ENCODE data around the gene PIM1.

Gene PIM1

DNA sequence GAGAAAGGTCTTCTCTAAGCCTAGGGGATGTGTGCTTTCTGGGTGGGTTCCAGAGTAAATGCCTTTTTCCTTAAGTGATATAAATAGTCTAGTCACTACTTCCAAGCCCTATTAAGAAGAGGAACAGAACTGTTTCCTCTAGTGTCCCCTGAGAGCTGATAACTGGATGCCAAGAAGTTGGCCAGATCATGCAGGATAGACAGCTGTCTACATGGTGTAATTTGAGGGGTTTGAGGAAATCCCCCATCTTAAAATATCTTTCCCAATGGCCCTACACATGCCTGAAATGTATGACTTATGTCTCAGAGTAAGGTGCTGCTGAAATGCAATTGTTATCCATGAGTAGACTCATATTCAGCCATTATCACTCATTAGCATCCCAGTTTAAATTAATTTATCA is 20.2 kb upstream of the PIM1 start:
- DNase-seq (ENCODE audit: extremely low read depth, low read depth): no peak
- TF ChIP-seq CTCF (IDR thresholded peaks at IDR 0.05; ENCODE audit: low read depth, low read length): no peak

DNA sequence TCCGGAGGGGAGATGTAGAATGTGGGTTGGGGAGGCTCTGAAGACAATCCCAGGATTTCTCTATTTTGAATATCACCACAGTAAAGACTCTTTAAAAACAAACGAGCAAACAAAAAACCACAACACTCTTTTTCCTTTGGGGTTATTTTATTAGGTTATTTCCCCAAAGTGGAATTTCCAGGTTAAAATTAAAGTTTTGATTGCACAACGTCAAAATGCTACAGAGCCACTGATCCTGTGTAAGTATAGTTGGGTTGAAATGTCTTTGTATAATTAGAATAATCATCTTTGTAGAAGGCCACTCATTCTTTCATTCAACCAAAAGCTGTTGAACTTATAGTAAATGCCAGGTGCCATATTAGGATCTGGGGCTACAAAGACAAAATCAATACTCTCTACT is 19.6 kb upstream of the PIM1 start:
- DNase-seq (ENCODE audit: extremely low read depth, low read depth): no peak
- no peak for TF ChIP-seq CTCF (IDR thresholded peaks at IDR 0.05; ENCODE audit: low read depth, low read length)

- no peak for DNase-seq (ENCODE audit: extremely low read depth, low read depth)
These were observed 14.3 kb upstream of the PIM1 start for GRCh38 chr6:37155394-37156312.

GRCh38 chr6:37158508-37158907 is 11.4 kb upstream of the PIM1 start:
- TF ChIP-seq CTCF (IDR thresholded peaks at IDR 0.05; ENCODE audit: low read depth, low read length): no peak
- DNase-seq (ENCODE audit: extremely low read depth, low read depth): no peak

More at GRCh38 chr6:37155394-37156312, 14.3 kb upstream of the PIM1 start:
- no peak for TF ChIP-seq CTCF (IDR thresholded peaks at IDR 0.05; ENCODE audit: low read depth, low read length)

DNA sequence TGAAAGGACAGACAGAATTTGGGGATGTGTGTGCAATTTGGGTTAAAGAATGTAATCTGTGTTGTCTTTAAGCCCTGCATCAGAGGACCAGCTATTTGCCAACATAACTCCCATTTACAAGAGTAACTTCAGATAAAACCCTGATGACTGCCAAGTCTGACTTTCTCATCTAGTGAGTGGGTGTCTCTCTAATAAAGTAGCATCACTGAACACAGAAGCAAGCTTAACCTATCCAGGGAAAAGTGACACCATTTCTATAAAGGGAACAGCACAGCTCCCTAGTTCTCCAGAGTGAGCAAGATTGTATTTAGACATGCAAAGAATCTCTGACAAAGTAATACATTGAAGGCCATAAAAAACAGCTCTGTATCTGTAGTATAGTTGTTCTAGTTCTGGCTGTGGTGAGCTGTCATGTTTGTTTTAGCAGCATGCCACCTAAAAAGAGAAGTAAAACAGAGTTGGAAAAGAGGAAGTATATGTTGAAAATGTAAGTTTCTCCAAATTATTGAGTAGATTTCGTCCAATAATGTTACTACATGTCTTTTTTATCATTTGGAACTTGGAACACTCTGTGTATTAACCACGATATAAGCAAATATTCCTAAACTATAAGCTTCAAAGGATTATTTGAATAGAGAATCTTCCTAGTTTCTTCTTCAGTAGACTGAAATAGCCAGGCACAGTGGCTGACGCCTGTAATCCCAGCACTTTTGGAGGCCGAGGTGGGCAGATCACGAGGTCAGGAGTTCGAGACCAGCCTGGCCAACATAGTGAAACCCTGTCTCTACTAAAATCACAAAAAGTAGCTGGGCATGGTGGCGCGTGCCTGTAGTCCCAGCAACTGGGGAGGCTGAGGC is 8.8 kb upstream of the PIM1 start:
- no peak for TF ChIP-seq CTCF (IDR thresholded peaks at IDR 0.05; ENCODE audit: low read depth, low read length)
- no peak for DNase-seq (ENCODE audit: extremely low read depth, low read depth)

DNA sequence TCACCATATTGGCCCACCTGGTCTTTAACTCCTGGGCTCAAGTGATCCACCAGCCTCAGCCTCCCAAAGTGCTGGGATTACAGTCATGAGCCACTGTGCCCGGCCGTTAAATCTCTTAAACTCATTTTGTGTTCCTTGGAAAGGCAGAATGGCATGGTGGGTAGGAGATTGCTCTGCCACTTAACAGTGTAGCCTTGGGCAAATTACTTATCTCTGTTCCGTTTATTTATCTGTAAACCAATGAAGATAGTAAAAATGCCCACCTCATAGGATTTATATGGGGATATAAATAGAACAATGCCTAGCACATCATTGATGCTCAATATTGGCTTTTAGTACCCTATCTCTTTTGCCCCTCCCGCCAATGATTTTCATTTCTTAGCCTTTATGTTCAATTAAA is 7.2 kb upstream of the PIM1 start:
- TF ChIP-seq CTCF (IDR thresholded peaks at IDR 0.05; ENCODE audit: low read depth, low read length): no peak
- no peak for DNase-seq (ENCODE audit: extremely low read depth, low read depth)

All from AG09319 (cell line).